ENCODE measurements around the gene SRSF12.
"Not testable (repeated sequence)": the region's sequence is repeated elsewhere in the genome, so short reads cannot be mapped to it uniquely, and the experiment has no call there.

SRSF12 gene

DNA sequence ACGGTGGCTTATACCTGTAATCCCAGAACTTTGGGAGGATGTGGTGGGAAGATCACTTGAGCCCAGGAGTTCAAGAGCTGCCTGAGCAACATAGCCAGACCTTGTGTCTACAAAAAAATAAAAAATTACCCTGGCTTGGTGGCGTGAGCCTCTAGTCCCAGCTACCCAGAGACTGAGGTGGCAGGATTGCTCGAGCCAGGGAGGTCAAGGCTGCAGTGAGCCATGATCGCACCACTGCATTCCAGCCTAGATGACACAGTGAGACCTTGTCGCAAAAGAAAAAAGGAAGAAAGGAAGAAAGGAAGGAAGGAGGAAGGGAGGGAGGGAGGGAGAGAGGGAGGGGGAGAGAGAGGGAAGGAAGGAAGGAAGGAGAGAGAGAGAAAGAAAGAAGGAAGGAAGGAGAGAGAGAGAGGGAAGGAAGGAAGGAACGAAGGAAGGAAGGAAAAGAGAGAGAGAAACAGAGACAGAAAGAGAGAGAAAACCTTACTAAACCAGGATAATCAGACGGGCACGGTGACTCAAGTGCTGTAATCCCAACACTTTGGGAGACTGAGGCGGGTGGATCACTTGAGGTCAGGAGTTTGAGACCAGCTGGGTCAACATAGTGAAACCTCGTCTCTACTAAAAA lies 48.2 kb downstream of the SRSF12 start:
- no peak for DNase-seq

DNA sequence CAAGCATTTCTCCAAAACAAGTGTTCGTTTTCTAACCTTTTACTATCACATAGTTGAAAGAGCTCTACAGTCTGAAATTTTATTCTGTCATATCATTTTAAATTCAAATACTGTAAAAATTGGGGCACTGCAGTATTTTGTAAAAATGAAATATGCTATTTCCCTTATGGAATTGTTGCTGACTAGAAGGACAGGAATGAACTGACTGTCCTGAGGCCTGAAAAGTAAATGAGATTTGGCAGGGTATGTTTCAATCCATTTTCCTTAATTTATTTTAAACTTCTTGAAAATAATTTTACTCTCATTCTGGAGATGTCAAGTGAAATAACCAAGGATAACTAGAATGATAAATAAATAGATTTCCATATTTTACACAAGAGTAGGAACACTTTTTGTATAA lies 49.2 kb downstream of the SRSF12 start:
- DNase-seq, result no peak

DNA sequence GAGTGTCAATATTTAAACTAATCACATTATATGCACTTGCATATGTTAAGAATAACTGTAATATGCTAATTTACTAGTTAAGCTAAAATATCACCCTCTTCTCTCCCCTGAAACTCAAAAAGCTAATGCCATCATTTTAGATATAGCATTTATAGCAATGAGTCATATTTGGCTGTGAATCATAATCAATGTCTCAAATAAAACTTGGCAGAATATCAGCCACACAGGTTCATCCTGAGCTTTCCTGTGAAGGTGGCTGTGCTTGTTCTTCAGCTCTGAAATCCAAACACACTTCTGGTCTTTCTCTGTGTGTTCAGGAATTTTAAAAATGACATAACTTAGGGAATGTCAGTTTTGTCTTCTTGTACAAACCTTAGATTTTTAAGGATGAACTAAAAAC lies 50.1 kb downstream of the SRSF12 start:
- DNase-seq, result no peak

DNA sequence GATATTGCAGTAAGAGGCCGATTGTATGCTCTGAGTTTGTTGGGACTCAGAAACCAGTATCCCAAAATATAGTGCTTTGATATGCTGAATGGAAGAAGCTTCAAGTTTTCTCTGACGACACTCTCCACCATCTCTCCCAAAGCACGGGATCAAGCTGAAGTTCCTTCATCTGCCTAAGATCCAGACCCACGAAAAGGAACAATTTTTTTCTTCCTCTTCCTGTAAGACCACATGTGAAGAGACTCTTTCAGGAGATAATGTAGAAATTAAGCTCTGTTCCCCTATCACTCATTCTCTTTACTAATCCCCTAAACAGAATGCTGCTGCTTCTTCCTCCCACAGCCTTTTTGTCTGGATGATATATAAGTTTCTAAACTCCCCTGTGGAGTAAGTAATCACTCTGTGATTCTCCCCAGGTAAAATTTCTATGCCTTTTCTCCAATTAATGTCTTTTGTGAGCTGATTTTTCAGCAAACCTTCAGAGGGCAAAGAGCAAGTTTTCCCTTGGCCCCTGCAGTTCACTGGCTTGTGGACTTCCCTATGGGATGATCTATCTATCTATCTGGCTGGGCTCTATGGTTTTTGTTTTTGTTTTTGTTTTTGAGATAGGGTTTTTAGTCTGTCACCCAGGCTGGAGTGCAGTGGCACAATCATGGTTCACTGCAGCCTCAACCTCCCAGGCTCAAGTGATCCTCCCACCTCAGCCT lies 50.8 kb downstream of the SRSF12 start:
- DNase-seq, result no peak

DNA sequence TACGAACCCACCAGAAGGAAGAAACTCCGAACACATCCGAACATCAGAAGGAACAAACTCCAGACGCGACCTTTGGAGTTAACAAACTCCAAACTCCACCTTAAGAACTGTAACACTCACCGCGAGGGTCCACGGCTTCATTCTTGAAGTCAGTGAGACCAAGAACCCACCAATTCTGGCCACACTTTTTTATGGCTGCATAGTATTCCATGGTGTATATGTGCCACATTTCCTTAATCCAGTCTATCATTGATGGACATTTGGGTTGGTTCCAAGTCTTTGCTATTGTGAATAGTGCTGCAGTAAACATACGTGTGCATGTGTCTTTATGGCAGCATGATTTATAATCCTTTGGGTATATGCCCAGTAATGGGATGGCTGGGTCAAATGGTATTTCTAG lies 51.8 kb downstream of the SRSF12 start:
- not testable (repeated sequence) for DNase-seq

DNA sequence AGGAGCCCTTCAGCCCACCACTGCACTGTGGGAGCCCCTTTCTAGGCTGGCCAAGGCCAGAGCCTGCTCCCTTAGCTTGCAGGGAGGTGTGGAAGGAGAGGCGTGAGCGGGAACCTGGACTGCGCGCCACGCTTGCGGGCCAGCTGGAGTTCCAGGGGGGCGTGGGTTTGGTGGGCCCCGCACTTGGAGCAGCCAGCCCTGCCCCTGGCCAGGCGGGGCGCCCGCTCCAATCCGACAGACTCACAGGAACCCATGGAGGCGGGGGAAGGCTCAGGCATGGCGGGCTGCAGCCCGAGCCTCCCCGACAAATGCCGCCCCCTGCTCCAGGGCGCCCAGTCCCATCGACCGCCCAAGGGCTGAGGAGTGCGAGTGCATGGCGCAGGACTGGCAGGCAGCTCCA lies 52.9 kb downstream of the SRSF12 start:
- DNase-seq, result not testable (repeated sequence)

DNA sequence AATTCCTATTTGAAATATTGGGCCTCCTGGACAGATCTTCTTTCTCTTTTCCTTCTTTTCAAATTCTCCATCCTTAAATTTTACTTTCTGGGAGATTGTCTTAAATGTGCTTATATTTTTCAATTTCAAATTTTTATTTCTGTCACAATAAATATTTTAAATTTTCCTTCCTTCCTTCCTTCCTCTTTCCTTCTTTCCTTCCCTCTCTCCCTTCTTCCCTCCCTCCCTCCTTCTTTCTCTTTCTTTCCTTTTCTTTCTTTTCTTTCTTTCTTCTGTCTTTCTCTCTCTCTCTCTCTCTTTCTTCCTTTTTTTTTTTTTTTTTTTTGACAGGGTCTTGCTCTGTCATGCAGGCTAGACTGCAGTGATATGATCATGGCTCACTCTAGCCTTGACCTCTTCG lies 54.0 kb downstream of the SRSF12 start:
- DNase-seq, result no peak

DNA sequence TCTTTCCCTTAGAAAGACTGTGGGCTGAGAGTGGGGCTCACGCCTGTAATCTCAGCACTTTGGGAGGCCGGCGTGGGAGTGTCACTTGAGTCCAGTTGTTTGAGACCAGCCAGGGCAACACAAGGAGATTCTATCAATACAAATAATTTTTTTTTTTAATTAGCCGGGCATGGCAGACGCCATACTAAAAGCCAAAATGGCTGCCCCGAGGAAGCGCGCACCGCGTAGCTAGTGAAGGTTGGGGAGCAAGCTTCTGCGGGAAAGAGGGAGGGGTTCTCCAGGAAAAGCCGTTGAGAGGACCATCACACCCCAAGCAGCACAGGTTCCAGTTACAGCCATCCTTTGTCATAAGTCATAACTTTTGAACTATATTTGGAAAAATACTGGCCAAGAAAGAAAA lies 58.6 kb downstream of the SRSF12 start:
- DNase-seq, result no peak

DNA sequence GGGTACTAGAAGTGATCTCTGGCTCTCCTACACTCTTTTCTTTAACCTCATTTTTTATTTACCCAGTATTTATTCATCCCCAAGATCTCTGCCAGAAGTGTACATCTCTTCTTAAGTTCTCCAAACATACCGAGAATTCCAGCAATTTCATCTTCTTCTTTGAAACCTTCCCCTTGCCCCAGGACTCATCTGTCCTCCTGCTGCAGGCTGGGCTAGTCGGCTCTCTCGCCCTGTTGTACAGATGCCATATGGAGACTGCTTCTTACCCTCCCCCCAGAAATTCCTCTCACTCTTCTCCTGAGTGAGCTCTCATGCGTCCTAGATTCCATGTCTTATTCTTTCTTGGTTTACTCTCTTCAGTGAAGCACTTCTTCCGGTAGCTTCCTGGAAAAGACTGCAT lies 59.2 kb downstream of the SRSF12 start:
- DNase-seq, result no peak

DNA sequence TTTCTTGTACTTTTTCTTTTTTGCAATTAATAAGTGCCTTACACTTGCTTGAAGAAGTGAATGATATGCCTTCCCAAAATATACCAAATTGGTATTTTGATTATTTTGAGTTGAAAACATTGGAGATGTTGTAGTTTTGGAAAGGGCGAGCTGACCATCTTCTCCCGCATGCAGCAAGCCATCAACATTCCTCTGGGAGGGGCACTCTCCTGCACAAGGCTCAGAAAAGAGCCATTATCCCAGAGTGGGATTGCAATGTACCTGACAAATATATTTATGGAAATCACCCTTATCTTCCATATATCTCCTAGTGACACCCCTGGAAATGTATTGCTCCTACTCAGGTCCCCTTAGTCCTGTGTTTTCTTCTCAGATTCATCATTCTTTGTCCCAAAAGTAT lies 60.1 kb downstream of the SRSF12 start:
- no peak for DNase-seq

DNA sequence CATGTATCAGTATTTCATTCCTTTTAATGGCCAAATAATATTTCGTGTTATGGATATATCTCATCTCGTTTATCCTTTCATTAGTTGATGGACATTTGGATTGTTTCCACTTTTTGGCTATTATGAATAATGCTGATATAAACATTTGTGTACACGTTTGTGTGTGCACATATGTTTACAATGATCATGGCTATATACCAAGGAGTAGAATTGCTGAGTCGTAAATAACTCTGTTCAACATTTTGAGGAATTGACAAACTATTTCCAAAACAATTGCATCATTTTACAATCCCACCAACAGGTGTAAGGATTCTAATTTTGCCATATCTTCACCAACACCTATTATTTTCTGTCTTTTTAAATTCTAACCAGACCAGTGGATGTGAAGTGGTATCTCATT lies 63.7 kb downstream of the SRSF12 start:
- DNase-seq, result no peak

DNA sequence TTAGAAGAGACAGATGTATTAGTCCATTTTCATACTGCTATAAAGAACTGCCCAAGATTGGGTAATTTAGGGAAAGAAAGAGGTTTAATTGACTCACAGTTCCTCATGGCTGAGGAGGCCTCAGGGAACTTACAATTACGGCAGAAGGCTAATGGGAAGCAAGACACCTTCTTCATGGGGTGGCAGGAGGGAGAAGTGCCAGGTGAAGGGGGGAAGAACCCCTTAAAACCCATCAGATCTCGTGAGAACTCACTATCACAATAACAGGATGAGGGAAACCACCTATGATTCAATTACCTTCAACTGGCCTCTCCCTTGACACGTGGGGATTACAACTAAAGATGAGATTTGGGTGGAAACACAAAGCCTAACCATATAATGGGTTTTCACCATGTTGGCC lies 66.2 kb downstream of the SRSF12 start:
- no peak for DNase-seq

DNA sequence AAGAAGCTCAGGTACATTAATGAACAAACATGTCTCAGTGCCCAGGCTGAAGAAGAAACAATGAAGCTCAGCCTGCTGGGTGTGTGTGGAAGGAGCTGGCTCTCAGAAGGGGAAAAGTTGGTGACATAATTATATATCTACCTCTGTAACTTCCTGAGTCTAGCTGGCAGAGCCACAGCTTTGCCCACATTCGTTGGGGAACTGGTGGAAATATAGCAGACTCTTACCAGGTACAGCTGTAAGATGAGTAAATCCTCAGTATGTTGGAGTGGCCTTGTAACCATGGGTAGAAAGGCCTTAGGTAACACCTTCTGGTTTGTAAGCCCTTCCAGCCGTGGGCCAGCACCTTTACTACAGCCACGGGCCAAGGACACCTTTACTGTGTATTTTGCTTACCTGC lies 67.2 kb downstream of the SRSF12 start:
- DNase-seq, result no peak

DNA sequence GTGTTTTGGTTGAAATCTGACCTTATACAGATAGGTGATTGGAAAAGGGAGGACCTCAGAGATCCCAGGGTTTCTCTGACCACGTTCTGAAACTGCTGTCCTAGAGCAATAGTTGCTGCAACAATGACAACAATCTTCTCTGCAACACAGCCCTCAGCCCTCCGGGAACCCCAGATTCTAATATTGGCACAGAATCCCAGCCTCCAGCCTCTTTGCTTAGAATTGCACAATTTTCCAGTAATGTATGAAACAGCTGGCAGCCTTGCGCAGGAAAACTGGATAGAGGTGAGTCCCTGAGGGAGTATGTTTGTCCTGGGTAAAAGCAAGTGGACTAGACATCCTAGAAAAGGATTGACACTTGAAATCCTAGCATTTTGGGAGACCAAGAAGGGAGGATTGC lies 67.7 kb downstream of the SRSF12 start:
- no peak for DNase-seq

DNA sequence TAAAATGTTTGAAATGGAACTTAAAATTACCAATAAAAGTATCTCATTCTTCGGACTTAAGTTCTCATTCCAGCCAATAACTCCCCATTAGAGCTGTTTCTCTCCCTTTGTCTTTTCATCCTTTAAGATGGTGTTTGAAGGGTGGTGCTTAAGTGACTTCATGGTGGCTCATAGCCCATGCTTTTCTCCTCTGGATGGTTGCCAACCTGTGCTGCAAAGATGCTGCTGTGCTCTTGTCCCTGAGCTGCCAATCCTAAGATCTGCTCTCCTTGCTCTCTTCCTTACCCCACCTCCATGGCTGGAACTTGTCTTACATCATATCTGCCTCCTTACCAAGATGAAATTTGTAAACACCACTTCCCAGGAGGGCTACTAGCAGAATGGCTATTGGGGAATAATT lies 68.9 kb downstream of the SRSF12 start:
- DNase-seq, result no peak

DNA sequence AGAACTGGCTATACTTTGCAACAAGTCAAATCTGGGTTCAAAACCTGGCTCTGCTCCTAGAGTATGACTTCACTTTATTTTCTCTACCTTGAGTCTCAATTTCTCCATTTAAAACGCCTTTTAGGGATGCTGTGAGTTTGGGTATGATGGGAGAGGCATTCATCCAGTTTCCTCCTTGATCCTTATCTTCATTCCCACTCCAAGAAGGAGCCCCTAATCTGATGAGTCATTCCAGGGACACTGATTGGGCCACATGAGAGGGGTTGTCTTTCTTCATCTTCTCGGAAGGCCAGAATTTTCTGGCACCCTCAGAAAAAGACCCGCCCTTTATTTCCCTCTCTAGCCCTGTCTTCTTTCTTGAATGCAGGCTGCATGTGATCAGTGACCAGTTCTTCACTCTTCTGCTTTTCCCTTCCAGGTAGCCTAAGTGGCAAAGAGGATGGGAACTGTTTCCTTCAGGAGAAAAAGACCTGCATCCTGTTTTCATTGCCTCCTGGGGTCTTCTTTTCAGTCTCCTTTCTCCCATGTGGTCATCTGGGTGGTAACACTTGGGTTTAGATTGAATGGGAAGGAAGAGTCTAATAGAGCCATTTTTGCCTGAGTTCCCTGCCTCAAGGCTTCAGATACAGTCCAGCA lies 69.5 kb downstream of the SRSF12 start:
- DNase-seq, result no peak

DNA sequence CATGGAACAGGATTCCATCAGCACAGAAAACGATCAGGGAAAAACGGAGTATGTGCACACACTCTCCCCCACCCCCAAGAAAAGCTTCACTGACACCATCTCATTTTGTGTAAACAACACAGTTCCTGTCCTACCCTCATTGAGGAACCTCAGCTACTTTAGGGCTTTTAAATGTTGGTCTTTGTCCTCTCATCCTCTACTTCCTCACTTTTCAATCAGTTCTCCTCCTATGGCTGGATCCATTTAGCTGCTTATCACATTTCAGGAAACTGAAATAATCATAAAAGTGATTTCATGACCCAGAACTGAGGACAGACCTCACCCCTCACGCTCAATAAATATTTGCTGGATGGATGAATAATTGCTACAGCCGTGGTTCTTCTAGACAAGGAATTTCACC lies 70.4 kb downstream of the SRSF12 start:
- DNase-seq, result no peak
